ENCODE measurements around the gene DIPK1B.

GRCh38 chr9:136697821-136698526 lies 14.4 kb upstream of the DIPK1B start:
- no peak for TF ChIP-seq TAF1 (IDR thresholded peaks at IDR 0.05; ENCODE audit: low read depth, low read length)
- TF ChIP-seq POLR2A (IDR thresholded peaks at IDR 0.05; ENCODE audit: low read depth, low read length): no peak
- TF ChIP-seq POLR2AphosphoS5 (IDR thresholded peaks at IDR 0.05; ENCODE audit: low read depth, low read length): no peak
- TF ChIP-seq SPI1 (IDR thresholded peaks at IDR 0.05; ENCODE audit: low read depth, low read length): no peak
- no peak for TF ChIP-seq PAX5 (IDR thresholded peaks at IDR 0.05; ENCODE audit: insufficient read depth, low read length, severe bottlenecking)
- TF ChIP-seq POU2F2 (IDR thresholded peaks at IDR 0.05; ENCODE audit: low read depth, low read length): no peak

Data from GM12891 (cell line).